ENCODE measurements around the gene PIK3R1. TPM values are rescaled to one million over a fixed set of nuclear protein-coding genes. Genes with fewer than 3 reads are reported as not detected.

PIK3R1 gene
- polyA plus RNA-seq, 3 donors: 77.7 to 90.2 (median 85.2) TPM

DNA sequence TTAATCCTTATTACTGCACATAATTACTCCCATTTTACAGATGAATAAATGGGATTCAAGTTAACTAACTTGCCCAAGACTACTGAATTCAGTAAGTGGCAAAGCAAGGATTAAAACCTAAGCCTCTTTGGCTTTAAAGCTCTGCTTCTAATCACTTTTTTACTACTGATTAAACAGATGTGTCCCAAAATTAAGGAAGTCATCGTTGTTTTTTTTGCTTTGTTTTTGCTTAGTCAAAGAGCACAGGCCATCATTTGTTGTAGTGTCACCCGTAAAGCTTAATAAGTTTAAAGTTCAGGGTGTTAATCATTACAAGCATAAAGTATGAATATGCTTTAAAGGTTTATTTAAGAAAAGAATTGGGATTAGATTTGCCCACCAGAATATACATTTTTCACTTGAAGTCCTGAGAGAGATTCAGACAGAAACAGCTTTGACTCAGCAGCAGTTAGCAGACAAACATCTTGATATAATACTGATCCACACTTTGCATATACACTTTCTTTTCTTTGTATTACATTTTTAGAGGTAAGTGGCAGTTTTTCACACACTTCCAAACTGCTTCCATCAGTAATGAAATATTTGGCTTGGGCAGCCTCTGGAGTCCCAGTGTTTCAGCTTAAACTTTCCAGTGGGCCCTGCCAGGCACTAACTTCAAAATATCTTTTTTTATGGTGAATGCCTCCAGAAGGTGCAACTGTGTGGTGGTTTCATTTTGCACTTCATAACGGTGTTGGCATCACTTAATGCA is 52.7 kb downstream of the PIK3R1 start:
- no peak for DNase-seq (ENCODE audit: low read depth in 3 of 3, low spot score in 2 of 3)

DNA sequence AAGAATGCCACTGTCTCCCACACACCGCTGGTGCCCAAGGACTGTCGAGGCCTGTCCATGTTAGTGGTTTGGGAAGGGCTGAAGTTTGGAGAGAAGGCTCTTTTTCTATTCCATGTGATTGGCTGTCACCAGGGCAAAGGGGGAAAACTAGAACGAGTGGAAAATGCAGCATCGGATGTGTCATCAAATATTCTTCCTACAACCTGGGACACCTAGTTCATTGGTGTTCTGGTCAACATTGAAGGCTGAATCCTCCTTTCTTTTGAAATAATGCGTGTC is 53.2 kb downstream of the PIK3R1 start:
- no peak for DNase-seq (ENCODE audit: low read depth in 3 of 3, low spot score in 2 of 3)

DNA sequence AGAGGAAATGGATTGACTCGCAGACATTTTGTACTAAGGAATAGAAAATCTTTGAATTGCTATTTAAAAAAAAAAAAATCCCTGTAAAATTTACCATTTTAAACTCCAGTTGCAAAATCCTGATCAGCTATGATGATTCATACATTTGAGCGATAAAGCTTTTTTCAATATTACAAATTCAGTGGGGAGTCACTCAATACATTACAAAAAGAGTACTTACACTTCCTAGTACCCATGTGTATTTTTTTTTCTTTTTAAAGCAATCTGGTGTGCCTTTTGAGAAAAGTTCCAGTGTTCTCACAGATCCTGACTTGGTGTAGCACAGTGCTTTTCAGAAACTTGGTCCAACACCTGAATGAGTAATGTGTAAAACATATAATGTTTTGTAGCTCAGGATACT is 54.3 kb downstream of the PIK3R1 start:
- DNase-seq (ENCODE audit: low read depth in 3 of 3, low spot score in 2 of 3): no peak

DNA sequence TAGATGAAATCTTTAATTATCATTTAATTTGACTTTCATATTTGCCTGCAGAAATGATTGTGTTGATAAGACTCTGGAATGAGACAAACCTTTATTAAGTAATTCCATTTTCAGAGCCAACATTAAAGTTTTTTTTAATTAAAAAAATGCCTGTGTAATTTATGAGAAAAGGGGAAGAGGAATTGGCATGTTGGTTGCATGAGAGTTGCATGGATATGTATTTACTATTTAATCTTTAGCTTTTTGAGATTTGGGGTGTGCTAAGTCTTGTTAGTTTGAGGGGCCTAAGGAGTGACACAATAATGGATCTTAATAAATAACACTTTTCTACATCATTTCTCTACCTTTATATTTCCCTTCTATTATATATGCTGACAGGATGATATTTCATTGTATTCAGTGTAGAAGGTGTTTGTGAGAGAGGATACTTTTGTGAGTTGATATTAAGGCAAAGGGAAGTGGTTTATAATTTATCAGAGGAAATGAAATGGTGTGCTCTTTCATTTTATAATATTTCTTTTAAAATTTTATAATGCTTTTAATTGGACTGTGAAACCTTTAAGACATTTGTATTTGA is 54.9 kb downstream of the PIK3R1 start:
- no peak for DNase-seq (ENCODE audit: low read depth in 3 of 3, low spot score in 2 of 3)

DNA sequence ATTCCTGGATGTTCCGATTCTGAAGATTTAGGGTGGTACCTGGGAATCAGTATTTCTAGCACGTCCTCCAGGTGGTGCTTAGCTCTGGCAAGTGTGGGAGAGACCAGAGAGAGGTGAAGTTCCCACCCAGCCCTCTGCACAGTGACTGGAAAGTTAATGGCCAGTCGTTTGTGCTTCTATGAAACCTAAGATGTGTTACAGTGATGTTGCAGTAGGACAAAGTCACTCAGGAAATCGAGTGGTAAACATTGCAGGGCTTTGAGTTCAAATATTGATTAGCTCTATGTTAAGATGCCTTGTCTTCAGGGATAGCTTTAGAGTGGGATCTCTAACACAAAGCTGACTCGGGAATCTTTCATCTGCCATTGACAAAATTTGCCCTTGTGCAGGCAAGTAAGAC is 55.6 kb downstream of the PIK3R1 start:
- DNase-seq (ENCODE audit: low read depth in 3 of 3, low spot score in 2 of 3): no peak

DNA sequence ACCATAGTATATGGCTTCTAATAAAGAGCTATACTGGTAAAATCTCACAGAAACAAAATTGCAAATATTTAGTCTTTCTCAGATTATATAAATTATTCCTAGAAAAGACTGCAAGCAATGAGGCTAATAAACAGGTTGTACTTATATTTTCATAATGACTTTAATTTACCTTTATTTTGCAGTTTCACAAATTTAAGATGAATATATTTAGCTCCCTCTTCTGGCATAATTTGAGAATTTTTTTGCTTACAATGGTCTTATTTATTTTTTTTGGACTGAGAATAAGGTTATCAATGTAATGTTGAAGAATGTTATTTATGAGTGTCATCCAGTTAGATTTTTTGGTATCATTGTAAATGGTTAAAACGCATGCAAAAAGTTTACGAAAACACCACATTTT is 56.7 kb downstream of the PIK3R1 start:
- no peak for DNase-seq (ENCODE audit: low read depth in 3 of 3, low spot score in 2 of 3)

DNA sequence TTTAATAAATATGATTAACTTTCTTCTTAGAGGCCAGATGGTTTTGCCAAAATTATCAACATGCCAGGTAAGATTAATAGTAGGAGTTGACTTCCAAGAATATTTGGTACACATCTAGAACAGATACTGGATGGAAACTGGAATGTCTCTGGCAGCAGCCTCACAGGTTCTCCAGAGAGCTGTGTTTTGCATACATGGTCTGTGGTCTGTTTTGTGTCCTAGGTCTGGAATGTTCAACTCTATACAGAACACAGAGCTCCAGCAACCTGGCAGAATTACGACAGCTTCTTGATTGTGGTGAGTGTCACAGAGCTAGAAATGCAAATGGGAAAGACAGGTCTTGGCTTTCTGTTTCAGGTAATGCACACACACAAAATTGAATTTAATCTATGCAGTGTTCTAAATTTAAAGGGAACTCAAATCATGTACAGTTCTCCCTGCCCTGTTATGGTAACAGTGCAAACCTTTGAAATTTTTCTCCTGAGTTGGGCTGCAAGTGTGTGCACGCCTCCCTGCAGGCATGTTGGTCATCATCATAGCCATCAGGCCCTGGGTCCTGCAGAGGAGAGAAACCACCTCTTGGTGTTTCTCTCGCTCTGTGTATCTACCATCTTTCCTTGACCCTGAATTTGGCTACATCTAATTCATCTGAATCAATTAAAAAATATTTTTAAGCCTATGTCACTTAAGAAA is 58.3 kb downstream of the PIK3R1 start:
- no peak for DNase-seq (ENCODE audit: low read depth in 3 of 3, low spot score in 2 of 3)

DNA sequence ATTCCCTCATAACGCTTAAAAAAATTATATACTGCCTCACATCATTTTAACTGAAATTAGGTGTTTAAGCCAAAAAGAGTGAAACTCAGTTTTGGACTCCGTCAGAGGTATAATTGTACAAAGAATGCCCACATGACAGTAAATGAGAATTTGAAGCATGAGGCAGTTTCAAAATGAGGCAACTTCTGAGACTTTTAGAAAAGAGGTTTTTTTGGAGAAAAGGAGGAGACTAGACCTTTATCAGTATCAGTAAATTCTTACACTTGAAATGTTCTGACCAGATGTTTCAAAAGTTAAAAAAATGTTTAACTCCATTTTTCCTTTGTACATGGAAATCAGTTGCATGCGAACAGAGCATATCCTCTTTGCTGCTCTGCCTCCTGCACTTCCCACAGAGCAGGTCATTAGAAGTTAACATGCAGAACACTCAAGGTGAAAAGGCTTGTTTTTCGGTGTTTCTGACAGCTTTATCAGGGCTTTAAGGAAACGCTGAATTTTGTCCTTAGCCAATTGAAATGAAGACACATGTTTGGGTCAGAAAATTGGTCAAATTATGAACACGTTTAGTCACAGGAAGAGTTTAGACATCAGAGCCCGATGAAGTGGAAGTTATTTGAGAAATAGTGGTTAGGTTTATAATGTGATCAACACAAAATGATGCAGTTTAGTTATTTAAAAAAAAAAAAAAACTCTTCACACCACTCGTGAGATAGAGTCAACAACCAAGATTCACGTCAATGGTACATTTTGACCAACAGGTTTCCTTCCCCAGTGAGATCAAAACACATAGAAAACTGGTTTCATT is 59.5 kb downstream of the PIK3R1 start:
- DNase-seq (ENCODE audit: low read depth in 3 of 3, low spot score in 2 of 3): no peak

DNA sequence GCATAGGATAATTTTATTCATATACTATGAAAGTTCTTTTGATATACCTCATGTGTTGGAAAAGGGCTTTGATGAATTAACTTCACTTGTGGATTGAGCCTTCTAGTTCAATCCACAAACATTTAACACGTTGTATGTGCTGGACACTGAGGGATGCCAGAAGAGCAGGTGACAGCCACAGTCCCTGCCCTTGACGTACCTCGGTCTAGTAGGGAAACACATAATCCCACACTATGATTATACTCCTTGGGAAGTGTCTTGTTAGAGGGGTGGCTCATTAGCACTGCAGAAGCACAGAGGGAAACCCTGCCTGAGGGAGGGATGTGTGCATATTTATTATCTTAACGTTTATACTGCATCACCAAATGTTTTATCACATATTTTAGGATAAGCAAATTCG is 61.2 kb downstream of the PIK3R1 start:
- no peak for DNase-seq (ENCODE audit: low read depth in 3 of 3, low spot score in 2 of 3)

DNA sequence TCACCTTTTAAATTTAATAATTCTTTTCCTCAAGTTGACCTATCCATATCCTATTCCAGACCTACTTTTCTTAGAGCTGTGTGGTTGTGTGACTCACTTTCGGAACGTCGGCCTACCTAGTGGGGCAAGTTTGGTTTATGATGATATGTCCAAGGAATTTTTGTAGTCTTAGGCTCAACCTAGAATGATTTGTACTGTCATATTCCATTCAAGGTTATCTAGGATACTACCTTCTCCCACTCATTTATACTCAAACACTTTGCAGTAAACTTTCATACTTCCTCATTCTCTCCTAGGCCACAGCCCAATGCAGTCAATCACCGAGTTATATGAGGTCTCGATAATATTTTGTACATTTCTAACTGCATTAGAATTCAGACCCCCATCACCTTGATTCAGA is 61.9 kb downstream of the PIK3R1 start:
- DNase-seq (ENCODE audit: low read depth in 3 of 3, low spot score in 2 of 3): no peak

DNA sequence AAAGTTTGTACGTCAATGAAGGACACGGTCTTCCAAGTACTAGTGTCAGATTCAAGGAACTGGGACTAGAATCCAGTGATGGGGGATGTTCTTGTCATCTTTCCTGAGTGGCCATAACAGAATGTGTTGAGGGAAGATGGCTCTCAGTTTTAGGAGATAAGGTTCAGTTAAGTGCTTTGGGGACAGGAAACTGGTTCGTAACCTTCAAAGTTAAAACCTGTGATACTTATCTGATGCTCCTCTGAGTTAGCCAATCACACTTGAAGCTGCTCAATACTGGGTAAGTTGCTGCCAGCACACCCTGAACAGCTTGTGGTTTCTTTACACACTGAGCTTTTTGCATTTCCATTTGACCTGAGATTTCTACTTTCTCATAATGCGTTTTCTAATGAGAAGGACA is 64.4 kb downstream of the PIK3R1 start:
- no peak for DNase-seq (ENCODE audit: low read depth in 3 of 3, low spot score in 2 of 3)

DNA sequence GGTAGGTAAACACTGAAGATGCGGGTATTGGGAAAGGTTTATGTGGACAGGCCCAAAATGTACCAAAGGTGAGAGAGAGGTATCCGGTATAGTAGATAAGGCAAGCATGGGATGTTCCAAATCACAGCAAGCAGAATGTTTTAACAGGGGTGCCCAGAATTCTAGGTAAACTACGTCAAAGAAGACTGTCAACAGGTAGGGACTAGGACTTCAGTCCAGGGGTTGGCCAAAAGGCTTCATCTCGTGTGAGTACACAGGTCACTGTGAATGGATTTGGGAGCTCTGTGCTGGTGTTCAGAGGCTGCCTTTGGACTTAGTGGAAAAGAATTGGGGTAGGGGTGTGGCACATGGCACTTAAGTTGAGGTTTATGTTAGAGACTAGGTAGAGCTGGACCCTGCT is 66.4 kb downstream of the PIK3R1 start:
- no peak for DNase-seq (ENCODE audit: low read depth in 3 of 3, low spot score in 2 of 3)

DNA sequence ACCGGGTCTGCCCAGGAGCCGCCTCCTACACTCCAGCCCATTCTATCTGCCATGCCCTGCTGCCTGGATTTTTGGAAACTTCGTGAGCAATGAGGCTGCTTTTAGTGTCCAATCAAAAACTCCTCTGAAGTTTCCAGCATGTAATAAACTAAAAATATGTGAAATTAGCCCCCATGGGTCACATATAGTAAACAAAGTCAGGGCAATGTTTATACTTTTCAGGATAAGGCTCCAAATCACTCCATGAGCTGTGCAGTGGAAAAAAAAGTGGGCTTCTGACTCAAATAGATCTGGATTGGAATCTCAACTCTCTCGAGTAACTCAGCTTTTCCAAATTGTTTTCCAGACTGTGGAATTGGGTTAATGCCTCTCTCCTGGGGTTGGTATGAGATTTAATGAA is 68.2 kb downstream of the PIK3R1 start:
- no peak for DNase-seq (ENCODE audit: low read depth in 3 of 3, low spot score in 2 of 3)

DNA sequence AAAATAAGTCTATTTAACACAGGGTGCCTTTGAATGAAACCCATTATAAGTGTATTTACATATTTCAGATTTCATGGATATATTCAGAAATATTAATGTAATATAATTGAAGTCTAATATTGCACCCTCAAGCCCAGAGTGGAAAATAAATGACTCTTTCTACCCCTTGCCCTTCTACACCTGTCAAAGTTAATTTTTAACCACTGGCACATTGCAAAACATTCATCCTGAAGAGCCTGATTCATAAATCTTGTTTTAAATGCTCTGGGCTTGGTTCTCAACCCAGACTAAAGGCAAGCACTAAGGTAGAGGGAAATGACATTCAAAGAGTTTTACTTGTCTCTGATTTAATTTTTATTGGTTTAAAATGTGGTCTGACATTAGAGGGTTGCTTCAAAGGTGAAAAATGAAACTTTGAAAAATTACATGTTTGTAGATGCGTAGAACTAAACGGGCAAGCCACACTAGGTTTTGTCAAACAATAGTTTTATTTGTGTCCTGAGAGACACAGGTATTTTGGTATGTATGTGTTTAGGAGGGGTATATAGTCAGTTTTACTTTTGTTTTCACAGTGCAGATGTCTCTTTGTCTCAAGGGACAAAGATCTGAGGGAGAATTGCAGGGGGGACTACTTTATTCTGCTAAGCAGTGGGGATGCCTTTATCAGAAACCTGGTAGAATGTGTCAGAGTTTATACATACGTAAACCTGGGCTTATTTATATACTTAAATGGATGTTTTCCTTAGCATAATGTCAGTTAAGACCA is 69.7 kb downstream of the PIK3R1 start:
- no peak for DNase-seq (ENCODE audit: low read depth in 3 of 3, low spot score in 2 of 3)

DNA sequence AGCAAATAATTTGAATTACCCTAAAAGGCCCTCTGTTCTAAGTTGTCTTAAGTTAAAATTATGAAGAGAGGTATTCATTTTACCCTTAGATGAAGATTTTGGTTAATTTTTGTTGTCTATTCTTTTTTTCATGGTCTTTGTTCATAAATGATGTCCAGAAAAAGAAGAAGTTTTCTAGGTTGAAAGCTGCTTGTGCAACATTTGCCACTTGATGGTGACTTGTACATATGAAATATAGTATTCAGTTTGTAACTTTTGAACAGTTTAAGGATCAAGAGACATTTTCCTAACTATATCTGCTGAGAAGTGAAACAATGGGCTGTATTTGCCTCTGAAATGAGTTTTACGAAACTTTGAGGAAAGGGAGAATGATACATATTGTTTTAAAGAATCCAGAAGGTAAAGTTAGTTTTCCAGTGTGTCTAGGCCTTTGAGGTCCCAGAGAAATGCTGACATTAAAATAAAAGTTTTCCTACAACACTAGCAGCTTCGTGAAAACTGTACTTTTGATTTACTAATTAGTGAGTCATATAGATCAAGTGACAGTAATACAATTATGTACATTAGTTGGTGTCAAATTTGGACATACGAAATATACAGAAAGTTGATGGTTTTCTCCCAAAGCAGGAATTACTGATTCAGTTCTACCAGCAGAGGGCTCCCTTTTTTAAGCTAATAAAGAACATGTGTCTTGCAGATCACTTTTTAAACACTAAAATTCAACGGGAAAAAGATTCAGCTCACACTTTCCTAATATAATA is 70.5 kb downstream of the PIK3R1 start:
- no peak for DNase-seq (ENCODE audit: low read depth in 3 of 3, low spot score in 2 of 3)

DNA sequence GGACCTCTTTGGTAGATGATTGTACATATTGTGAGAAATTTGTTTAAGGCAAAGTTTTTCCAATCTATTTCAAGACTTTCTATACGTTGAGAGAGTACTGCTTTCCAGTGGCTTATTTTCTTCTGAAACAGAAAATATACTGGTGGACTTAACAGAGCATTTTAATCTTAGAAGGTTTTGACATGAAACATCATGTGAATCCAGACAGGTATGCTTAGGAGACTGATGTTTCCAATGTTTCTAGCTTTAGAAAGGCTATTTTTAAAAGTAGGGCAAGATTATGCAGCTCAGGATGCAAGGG is 71.0 kb downstream of the PIK3R1 start:
- no peak for DNase-seq (ENCODE audit: low read depth in 3 of 3, low spot score in 2 of 3)

DNA sequence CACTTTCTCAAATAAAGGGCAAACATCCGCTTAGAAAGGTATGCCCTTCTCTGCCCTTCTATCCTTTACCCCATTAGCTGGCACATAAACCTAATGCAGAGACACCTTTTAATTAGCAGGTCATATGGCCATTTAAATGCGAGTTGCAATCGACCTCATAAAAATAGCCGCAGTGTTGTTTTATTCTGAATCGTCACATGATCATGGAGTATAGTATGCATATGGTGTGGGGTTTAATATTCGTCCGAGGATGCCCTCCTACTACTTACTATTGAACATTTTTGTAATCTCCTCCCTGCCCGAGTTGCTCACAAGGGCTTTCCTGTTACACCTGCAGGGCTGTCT is 72.0 kb downstream of the PIK3R1 start:
- no peak for DNase-seq (ENCODE audit: low read depth in 3 of 3, low spot score in 2 of 3)

DNA sequence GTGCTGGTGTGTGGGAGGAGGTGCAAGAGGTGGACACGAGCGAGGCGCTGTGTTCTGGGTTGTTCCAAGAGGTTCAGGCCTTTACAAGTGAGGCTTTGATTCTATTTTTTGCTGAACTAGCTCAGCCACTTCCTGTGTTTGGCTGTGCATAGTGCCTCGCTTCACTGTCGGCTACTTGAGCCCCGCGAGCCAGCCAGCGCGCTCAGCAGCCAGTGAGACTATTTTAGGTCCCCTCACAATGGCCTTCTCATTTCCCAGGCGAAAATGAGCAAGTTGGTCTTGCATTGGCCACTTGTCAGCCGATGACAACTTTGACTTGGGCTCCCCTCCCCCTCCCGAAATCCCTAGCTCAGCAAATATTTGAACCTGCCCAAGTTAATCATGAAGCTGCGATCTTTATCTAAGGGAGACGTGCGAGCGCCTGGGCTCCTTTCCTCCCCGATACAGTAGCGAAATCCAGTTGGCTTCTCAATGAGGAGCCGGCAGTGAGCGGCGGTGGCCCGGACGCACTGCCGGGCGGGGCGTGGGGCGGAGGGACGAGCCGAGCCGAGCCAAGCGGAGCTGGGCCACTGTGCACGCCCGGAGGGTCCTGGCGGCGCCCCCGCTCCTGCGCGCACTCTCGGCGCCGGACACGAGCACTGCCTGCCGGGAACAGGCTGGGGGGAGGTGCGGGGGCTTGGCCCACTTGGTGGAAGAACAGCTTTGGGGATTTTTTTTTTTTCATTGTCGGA is 72.6 kb downstream of the PIK3R1 start:
- peak; percentile 70 to 80 (median 78) for DNase-seq (ENCODE audit: low read depth in 3 of 3, low spot score in 2 of 3)

DNA sequence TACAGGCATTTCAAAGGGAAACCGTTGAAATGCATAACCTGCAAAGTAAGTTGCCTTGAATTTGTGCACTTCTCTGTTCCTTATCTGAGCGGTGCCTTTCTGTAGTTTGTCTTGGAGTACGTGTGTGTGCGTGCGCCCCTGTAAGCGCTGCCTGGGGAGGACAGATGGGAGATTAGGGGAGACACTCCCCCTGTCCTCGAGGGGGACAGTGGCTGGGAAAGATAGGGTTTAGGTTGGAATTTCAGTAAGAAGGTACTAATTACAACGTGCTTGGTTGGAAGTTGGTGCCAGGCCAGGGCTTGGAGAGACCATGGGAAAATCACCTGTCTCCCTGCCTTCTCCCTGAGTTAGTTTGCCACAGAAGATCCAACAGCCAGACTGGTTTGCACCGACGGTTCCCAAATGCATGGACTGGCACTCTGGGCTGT is 73.2 kb downstream of the PIK3R1 start:
- DNase-seq (ENCODE audit: low read depth in 3 of 3, low spot score in 2 of 3): no peak

DNA sequence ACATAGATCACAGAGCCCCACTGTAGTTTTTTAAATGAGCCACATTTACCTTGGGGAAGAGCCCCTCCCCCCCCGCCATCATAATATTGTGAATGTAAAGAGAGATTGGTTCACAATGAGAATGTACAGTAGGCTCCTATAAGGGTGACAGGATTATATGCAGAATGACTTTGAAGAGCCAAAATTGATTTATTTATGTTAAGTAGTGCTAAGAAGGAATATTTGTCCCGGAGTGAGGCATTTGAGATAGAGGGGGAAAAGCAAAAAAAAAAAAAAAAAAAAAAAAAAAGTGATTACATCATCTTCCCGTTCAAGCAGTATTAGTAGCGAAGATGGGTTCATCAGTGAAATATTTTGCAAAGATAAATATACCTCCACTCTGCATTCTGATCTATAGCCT is 73.9 kb downstream of the PIK3R1 start:
- no peak for DNase-seq (ENCODE audit: low read depth in 3 of 3, low spot score in 2 of 3)
